ENCODE measurements around the gene TMC7. TPM values are rescaled to one million over a fixed set of nuclear protein-coding genes. Genes with fewer than 3 reads are reported as not detected.

Gene TMC7
- total RNA-seq, 3 donors from 2014 or later (not counting 1 experiment from before 2014, with no cell fraction given) = not detected

DNA sequence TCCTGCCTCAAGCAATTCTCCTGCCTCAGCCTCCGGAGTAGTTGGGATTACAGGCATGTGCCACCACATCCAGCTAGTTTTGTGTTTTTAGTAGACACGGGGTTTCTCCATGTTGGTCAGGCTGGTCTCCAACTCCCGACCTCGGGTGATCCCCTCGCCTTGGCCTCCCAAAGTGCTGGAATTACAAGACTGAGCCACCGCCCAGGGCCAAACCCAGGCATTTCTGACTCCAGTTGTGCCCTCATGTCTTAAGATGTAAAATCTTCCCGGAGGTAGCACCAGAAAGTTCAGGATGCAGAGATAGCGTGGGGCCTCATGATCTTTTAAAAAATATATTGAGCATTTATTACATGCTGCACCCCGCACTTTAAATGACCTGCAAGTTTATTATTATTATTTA, 44.7 kb upstream of the TMC7 start:
- TF ChIP-seq, protein P1, sequence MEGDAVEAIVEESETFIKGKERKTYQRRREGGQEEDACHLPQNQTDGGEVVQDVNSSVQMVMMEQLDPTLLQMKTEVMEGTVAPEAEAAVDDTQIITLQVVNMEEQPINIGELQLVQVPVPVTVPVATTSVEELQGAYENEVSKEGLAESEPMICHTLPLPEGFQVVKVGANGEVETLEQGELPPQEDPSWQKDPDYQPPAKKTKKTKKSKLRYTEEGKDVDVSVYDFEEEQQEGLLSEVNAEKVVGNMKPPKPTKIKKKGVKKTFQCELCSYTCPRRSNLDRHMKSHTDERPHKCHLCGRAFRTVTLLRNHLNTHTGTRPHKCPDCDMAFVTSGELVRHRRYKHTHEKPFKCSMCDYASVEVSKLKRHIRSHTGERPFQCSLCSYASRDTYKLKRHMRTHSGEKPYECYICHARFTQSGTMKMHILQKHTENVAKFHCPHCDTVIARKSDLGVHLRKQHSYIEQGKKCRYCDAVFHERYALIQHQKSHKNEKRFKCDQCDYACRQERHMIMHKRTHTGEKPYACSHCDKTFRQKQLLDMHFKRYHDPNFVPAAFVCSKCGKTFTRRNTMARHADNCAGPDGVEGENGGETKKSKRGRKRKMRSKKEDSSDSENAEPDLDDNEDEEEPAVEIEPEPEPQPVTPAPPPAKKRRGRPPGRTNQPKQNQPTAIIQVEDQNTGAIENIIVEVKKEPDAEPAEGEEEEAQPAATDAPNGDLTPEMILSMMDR (IDR thresholded peaks at IDR 0.05) = no peak
- no peak overlapping the region for H3K27ac Mint-ChIP-seq
- peaks cover 0 to 3% of the 10 kb centered on the region in 2 donors for H3K27me3 Mint-ChIP-seq (ENCODE audit: low read depth in 2 of 2)
- H3K9me3 Mint-ChIP-seq = no peaks in the 10 kb centered on the region
- intact Hi-C loops (cut with micrococcal nuclease) = no loop called here
- H3K4me1 Mint-ChIP-seq = no peaks in the 10 kb centered on the region
- Histone ChIP-seq H3K9me3 (ENCODE audit: control insufficient read depth, insufficient read depth, low read length) (no peaks in the 10 kb centered on the region), H3K27me3 (ENCODE audit: control insufficient read depth, insufficient read depth, low read length) (no peaks in the 10 kb centered on the region), H3K27ac (ENCODE audit: low read length) (no peak overlapping the region), H3K36me3 (ENCODE audit: control insufficient read depth, insufficient read depth, low read length) (no peaks in the 10 kb centered on the region), H3K4me1 (ENCODE audit: control insufficient read depth, insufficient read depth, low read length) (no peaks in the 10 kb centered on the region), H3K4me3 (ENCODE audit: low read length) (no peak overlapping the region)
- DNase-seq (no peak), ATAC-seq (no peak)
- no peaks in the 10 kb centered on the region for H3K36me3 Mint-ChIP-seq
- H3K4me3 Mint-ChIP-seq = no peak overlapping the region
- 97% methylated on average over 8 of the region's 9 CpGs for WGBS (ENCODE audit: insufficient coverage)

DNA sequence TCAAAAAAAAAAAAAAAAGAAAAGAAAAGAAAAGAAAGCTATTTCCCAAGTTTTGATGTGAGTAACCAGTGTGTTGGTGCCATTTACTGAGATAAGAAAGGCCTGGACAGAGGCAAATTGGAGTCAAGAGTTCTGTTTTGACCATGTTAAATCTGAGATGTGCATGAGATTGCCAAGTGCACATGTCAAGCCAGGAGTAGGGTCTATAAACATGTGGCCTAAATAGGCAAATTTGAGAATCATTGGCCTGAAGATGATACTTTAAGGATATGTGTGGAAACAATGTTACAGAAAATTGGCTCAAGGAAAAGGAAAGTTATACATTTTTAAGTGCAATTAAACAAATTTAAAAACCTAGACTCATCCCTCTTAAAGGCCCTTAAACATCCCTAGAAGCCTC, 42.3 kb upstream of the TMC7 start:
- ATAC-seq (no peak), DNase-seq (no peak)
- Mint-ChIP-seq H3K9me3 (no peaks in the 10 kb centered on the region), H3K4me3 (no peak overlapping the region), H3K27ac (no peak overlapping the region), H3K36me3 (no peaks in the 10 kb centered on the region), H3K27me3 (ENCODE audit: low read depth in 2 of 2) (peaks cover 0 to 5% of the 10 kb centered on the region in 2 donors), H3K4me1 (no peaks in the 10 kb centered on the region)
- Histone ChIP-seq H3K36me3 (ENCODE audit: control insufficient read depth, insufficient read depth, low read length) (no peaks in the 10 kb centered on the region), H3K4me1 (ENCODE audit: control insufficient read depth, insufficient read depth, low read length) (peaks cover 6% of the 10 kb centered on the region), H3K4me3 (ENCODE audit: low read length) (no peak overlapping the region), H3K27me3 (ENCODE audit: control insufficient read depth, insufficient read depth, low read length) (no peaks in the 10 kb centered on the region), H3K27ac (ENCODE audit: low read length) (no peak overlapping the region), H3K9me3 (ENCODE audit: control insufficient read depth, insufficient read depth, low read length) (no peaks in the 10 kb centered on the region)
- TF ChIP-seq, protein P1 (IDR thresholded peaks at IDR 0.05) = no peak
- intact Hi-C loops (cut with micrococcal nuclease) = no loop called here

DNA sequence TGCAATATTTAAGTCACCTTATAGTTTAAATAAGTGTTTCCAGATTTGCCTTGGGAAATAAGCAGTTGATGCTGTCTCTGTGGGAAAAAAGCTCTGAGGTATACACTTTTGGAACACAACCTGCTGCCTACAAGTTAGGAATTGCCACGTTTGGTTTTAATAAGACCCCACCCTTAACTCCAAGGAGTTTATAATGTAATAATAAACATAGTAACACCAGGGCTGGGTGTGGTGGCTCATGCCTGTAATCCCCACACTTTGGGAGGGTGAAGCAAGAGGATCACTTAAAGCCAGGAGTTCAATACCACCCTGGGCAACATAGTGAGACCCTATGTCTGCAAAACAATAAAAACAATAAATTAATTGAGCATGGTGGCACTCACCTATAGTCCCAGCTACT, 41.7 kb upstream of the TMC7 start:
- Histone ChIP-seq H3K36me3 (ENCODE audit: control insufficient read depth, insufficient read depth, low read length) (no peaks in the 10 kb centered on the region), H3K4me1 (ENCODE audit: control insufficient read depth, insufficient read depth, low read length) (peaks cover 9% of the 10 kb centered on the region), H3K27ac (ENCODE audit: low read length) (no peak overlapping the region), H3K27me3 (ENCODE audit: control insufficient read depth, insufficient read depth, low read length) (no peaks in the 10 kb centered on the region), H3K9me3 (ENCODE audit: control insufficient read depth, insufficient read depth, low read length) (no peaks in the 10 kb centered on the region), H3K4me3 (ENCODE audit: low read length) (no peak overlapping the region)
- H3K9me3 Mint-ChIP-seq = no peaks in the 10 kb centered on the region
- H3K27ac Mint-ChIP-seq = no peak overlapping the region
- intact Hi-C loops (cut with micrococcal nuclease) = no loop called here
- DNase-seq = no peak
- WGBS (ENCODE audit: insufficient coverage) = no CpG with 5 or more reads among the region's 1 CpG
- no peak for ATAC-seq
- H3K4me1 Mint-ChIP-seq = no peaks in the 10 kb centered on the region
- no peaks in the 10 kb centered on the region for H3K36me3 Mint-ChIP-seq
- TF ChIP-seq, protein P1 (IDR thresholded peaks at IDR 0.05) = no peak
- H3K27me3 Mint-ChIP-seq (ENCODE audit: low read depth in 2 of 2) = peaks cover 0 to 2% of the 10 kb centered on the region in 2 donors
- no peak overlapping the region for H3K4me3 Mint-ChIP-seq

DNA sequence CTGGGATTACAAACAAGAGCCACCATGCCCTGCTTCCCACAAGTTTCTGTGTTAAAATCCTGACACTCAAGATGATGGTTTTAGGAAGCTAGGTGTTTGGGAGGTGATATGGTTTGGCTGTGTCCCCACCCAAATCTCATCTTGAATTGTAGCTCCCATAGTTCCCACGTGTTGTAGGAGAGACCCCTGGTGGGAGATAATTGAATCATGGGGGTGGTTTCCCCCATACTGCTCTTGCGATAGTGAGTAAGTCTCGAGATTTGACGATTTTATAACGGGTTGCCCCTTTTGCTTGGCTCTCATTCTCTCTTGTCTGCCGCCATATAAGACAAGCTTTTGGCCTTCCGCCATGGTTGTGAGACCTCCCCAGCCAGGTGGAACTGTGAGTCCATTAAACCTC, 40.3 kb upstream of the TMC7 start:
- no peak overlapping the region for H3K27ac Mint-ChIP-seq
- H3K4me1 Mint-ChIP-seq = no peaks in the 10 kb centered on the region
- Histone ChIP-seq H3K27ac (ENCODE audit: low read length) (no peak overlapping the region), H3K36me3 (ENCODE audit: control insufficient read depth, insufficient read depth, low read length) (no peaks in the 10 kb centered on the region), H3K27me3 (ENCODE audit: control insufficient read depth, insufficient read depth, low read length) (no peaks in the 10 kb centered on the region), H3K9me3 (ENCODE audit: control insufficient read depth, insufficient read depth, low read length) (no peaks in the 10 kb centered on the region), H3K4me1 (ENCODE audit: control insufficient read depth, insufficient read depth, low read length) (peaks cover 9% of the 10 kb centered on the region), H3K4me3 (ENCODE audit: low read length) (no peak overlapping the region)
- no peaks in the 10 kb centered on the region for H3K9me3 Mint-ChIP-seq
- WGBS (ENCODE audit: insufficient coverage) = 92% methylated on average over 7 of the region's 7 CpGs
- H3K36me3 Mint-ChIP-seq = no peaks in the 10 kb centered on the region
- DNase-seq = no peak
- H3K4me3 Mint-ChIP-seq = no peak overlapping the region
- peaks cover 0 to 2% of the 10 kb centered on the region in 2 donors for H3K27me3 Mint-ChIP-seq (ENCODE audit: low read depth in 2 of 2)
- intact Hi-C loops (cut with micrococcal nuclease) = no loop called here
- TF ChIP-seq, protein P1 (IDR thresholded peaks at IDR 0.05) = no peak
- ATAC-seq = no peak

Data from natural killer cell (primary cell).